HCT116 (cell line): ENCODE data around the gene PLEKHA5. TPM values are rescaled to one million over a fixed set of nuclear protein-coding genes. Genes with fewer than 3 reads are reported as not detected.

Experiments used
- ATAC-seq: fragments of 200-7000 bp; cut with Tn5 transposase; 2 replicates; pipeline ENCODE4 v1.9.1; 2020; ENCODE audit warnings: mild to moderate bottlenecking, moderate library complexity
- BruUV-seq: library from RNA; stranded (reverse); fragments of 400-500 nt; replicated peaks from 2 replicates; lab custom pipeline; 2021; lab: Mats Ljungman, UMichigan
- CTCF ChIA-PET: fragments of 300-600 bp; sonication (Branson Sonifier 250); formaldehyde crosslinking; loops from one replicate; lab custom pipeline; 2021; ENCODE audit warnings: antibody characterized with exemption; lab: Charles Lee
- POLR2A ChIA-PET: fragments of 300-600, 350-600 bp; sonication (Branson Sonifier 250); formaldehyde crosslinking; loops from one replicate; lab custom pipeline; 2021; ENCODE audit warnings: antibody characterized with exemption; lab: Charles Lee
- RAD21 ChIA-PET, 2 experiments: fragments of 300-600 bp; sonication (Branson Sonifier 250); formaldehyde crosslinking; loops; one replicate each; lab custom pipeline; 2023; ENCODE audit warnings: low total read pairs in 2 of 2; ENCODE audit not compliant: uncharacterized antibody in 2 of 2, unreplicated experiment in 2 of 2, low non-redundant PET in 1 of 2; lab: Charles Lee
- DNase-seq: peaks from one replicate; pipeline ENCODE4 v3.0.0-alpha.2; 2010; ENCODE audit warnings: low read depth, low spot score
- H2AFZ ChIP-seq: fragments of 200-600 bp; shearing (Covaris generic), sonication (generic); 2 replicates; pipeline ENCODE4 v1.6.1; 2017; ENCODE audit warnings: low read depth, mixed run types, mixed read lengths, antibody characterized with exemption, low read length; ENCODE audit not compliant: poor library complexity, severe bottlenecking
- H3K27ac ChIP-seq: 2 replicates; pipeline ENCODE4 v1.5.1; 2012; ENCODE audit warnings: low read depth, low read length
- H3K27me3 ChIP-seq: fragments of 200-600 bp; sonication (generic); 2 replicates; pipeline ENCODE4 v1.6.1; 2016; ENCODE audit warnings: mixed run types, low read length, mixed read lengths; ENCODE audit not compliant: insufficient read depth
- H3K36me3 ChIP-seq, 2 experiments: fragments of 200-500 bp in 1 of 2; fragments of 200-600 bp in 1 of 2; sonication (Bioruptor generic) in 1 of 2; sonication (generic) in 1 of 2; 2 replicates each; pipeline versions ENCODE4 v1.5.1 to v1.6.1; 2014 to 2016; ENCODE audit warnings: low read length in 2 of 2, inconsistent platforms in 1 of 2, mixed read lengths in 1 of 2, mixed run types in 1 of 2; ENCODE audit not compliant: insufficient read depth in 2 of 2, control insufficient read depth in 1 of 2
- H3K4me1 ChIP-seq, 2 experiments: fragments of 200-600 bp in 1 of 2; sonication (generic) in 1 of 2; 2 replicates each; pipeline versions ENCODE4 v1.5.1 to v1.6.1; 2012 to 2017; ENCODE audit warnings: low read length in 2 of 2, inconsistent platforms in 1 of 2, mild to moderate bottlenecking in 1 of 2, mixed read lengths in 1 of 2, mixed run types in 1 of 2, moderate library complexity in 1 of 2; ENCODE audit not compliant: insufficient read depth in 2 of 2, control insufficient read depth in 1 of 2
- H3K4me2 ChIP-seq: fragments of 200-600 bp; sonication (generic); 2 replicates; pipeline ENCODE4 v1.6.1; 2017; ENCODE audit warnings: mixed run types, low read length, mixed read lengths
- H3K4me3 ChIP-seq, 2 experiments: fragments of 200-600 bp in 1 of 2; sonication (generic) in 1 of 2; replicated peaks in 1 of 2; 2 replicates each; pipeline ENCODE4 v1.5.1; 2011 to 2016; ENCODE audit warnings: low read length in 2 of 2, control low read depth in 1 of 2, low read depth in 1 of 2, mild to moderate bottlenecking in 1 of 2, mixed read lengths in 1 of 2, mixed run types in 1 of 2
- H3K79me2 ChIP-seq: fragments of 200-600 bp; sonication (generic); 2 replicates; pipeline ENCODE4 v1.6.1; 2017; ENCODE audit warnings: mild to moderate bottlenecking, mixed run types, low read length, moderate library complexity, mixed read lengths; ENCODE audit not compliant: insufficient read depth
- H3K9ac ChIP-seq: fragments of 200-600 bp; sonication (generic); 2 replicates; pipeline ENCODE4 v1.6.1; 2016; ENCODE audit warnings: low read length, mixed read lengths
- H3K9me2 ChIP-seq: fragments of 200-600 bp; sonication (generic), shearing (Covaris generic); 2 replicates; pipeline ENCODE4 v1.6.1; 2017; ENCODE audit warnings: mixed run types, mild to moderate bottlenecking, moderate library complexity; ENCODE audit not compliant: insufficient read depth
- H3K9me3 ChIP-seq, 2 experiments: fragments of 200-500 bp in 1 of 2; fragments of 200-600 bp in 1 of 2; sonication (Bioruptor generic) in 1 of 2; sonication (generic) in 1 of 2; 2 replicates each; pipeline ENCODE4 v1.6.1; 2014 to 2017; ENCODE audit warnings: low read length in 2 of 2, mixed read lengths in 2 of 2, inconsistent platforms in 1 of 2, low read depth in 1 of 2, mild to moderate bottlenecking in 1 of 2, mixed run types in 1 of 2, moderate library complexity in 1 of 2; ENCODE audit not compliant: control insufficient read depth in 1 of 2, insufficient read depth in 1 of 2
- H4K20me1 ChIP-seq: fragments of 200-600 bp; sonication (generic), shearing (Covaris generic); 2 replicates; pipeline ENCODE4 v1.6.1; 2017; ENCODE audit warnings: mixed run types, mild to moderate bottlenecking, moderate library complexity; ENCODE audit not compliant: insufficient read depth
- CBX3 ChIP-seq: IDR thresholded peaks from 2 replicates; pipeline ENCODE4 v1.6.1; 2012; ENCODE audit warnings: low read depth
- EGR1 ChIP-seq: IDR thresholded peaks from 2 replicates; pipeline ENCODE4 v1.6.1; 2012; ENCODE audit warnings: low read depth
- ELF1 ChIP-seq: IDR thresholded peaks from 2 replicates; pipeline ENCODE4 v1.6.1; 2012; ENCODE audit warnings: low read depth, borderline replicate concordance
- EZH2 ChIP-seq: fragments of 200-600 bp; sonication (generic); IDR thresholded peaks from 2 replicates; pipeline ENCODE4 v1.6.1; 2017; ENCODE audit warnings: antibody characterized with exemption, mixed run types
- EZH2phosphoT487 ChIP-seq: fragments of 200-600 bp; IDR thresholded peaks from 2 replicates; pipeline ENCODE4 v1.6.1; 2018; ENCODE audit warnings: antibody characterized with exemption, borderline replicate concordance
- FOSL1 ChIP-seq: IDR thresholded peaks from 2 replicates; pipeline ENCODE4 v1.6.1; 2012; ENCODE audit warnings: low read depth
- JUND ChIP-seq: IDR thresholded peaks from 2 replicates; pipeline ENCODE4 v1.6.1; 2012
- POLR2A ChIP-seq: IDR thresholded peaks from 2 replicates; pipeline ENCODE4 v1.7.0; 2011; ENCODE audit warnings: borderline replicate concordance; ENCODE audit not compliant: insufficient read depth, insufficient read length; ENCODE audit errors: extremely low read depth
- POLR2AphosphoS5 ChIP-seq: IDR thresholded peaks from 2 replicates; pipeline ENCODE4 v1.6.1; 2011; ENCODE audit warnings: mild to moderate bottlenecking, low read depth, low read length, moderate library complexity
- RAD21 ChIP-seq: IDR thresholded peaks from 2 replicates; pipeline ENCODE4 v1.6.1; 2012; ENCODE audit warnings: low read depth, mild to moderate bottlenecking
- SIN3A ChIP-seq: IDR thresholded peaks from 2 replicates; pipeline ENCODE4 v1.6.1; 2012; ENCODE audit warnings: low read depth
- SP1 ChIP-seq: IDR thresholded peaks from 2 replicates; pipeline ENCODE4 v1.6.1; 2012; ENCODE audit warnings: low read depth
- TCF7L2 ChIP-seq: IDR thresholded peaks from 2 replicates; pipeline ENCODE4 v1.7.0; 2011; ENCODE audit warnings: borderline replicate concordance, inconsistent platforms; ENCODE audit not compliant: insufficient read depth, insufficient read length; ENCODE audit errors: extremely low read depth
- YY1 ChIP-seq: IDR thresholded peaks from 2 replicates; pipeline ENCODE4 v1.6.1; 2011; ENCODE audit warnings: low read length, low read depth, moderate library complexity, mild to moderate bottlenecking; ENCODE audit not compliant: insufficient replicate concordance; ENCODE audit errors: extremely low read depth
- ZFX ChIP-seq: fragments of 450-650 bp; IDR thresholded peaks from 2 replicates; pipeline ENCODE4 v1.6.1; 2017
- intact Hi-C: fragments of 100-400 bp; cut with micrococcal nuclease; formaldehyde crosslinking; loops from 2 replicates; pipeline ENCODE4 v1.10.0; 2022
- total RNA-seq: library from RNA; stranded (reverse); gene quantifications from one replicate; pipeline ENCODE4 v1.2.1, GENCODE V29; 2021; ENCODE audit not compliant: unreplicated experiment
- TF ChIP-seq, protein P1 (sequence below): IDR thresholded peaks from 2 replicates; pipeline ENCODE4 v1.6.1; 2011; ENCODE audit warnings: mild to moderate bottlenecking, low read length, moderate library complexity; ENCODE audit not compliant: insufficient replicate concordance; ENCODE audit errors: extremely low read depth
- TF ChIP-seq, protein P2 (sequence below): IDR thresholded peaks from 2 replicates; pipeline ENCODE4 v1.6.1; 2012

Gene PLEKHA5
- total RNA-seq, 1 experiment from 2014 or later = 18.9 TPM

- TF ChIP-seq, protein P1, sequence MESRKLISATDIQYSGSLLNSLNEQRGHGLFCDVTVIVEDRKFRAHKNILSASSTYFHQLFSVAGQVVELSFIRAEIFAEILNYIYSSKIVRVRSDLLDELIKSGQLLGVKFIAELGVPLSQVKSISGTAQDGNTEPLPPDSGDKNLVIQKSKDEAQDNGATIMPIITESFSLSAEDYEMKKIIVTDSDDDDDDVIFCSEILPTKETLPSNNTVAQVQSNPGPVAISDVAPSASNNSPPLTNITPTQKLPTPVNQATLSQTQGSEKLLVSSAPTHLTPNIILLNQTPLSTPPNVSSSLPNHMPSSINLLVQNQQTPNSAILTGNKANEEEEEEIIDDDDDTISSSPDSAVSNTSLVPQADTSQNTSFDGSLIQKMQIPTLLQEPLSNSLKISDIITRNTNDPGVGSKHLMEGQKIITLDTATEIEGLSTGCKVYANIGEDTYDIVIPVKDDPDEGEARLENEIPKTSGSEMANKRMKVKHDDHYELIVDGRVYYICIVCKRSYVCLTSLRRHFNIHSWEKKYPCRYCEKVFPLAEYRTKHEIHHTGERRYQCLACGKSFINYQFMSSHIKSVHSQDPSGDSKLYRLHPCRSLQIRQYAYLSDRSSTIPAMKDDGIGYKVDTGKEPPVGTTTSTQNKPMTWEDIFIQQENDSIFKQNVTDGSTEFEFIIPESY = no peak
- no peak for TF ChIP-seq JUND
- no peak for TF ChIP-seq POLR2A
- no peak for TF ChIP-seq FOSL1
- TF ChIP-seq ZFX = no peak
- no peak for TF ChIP-seq ELF1
- TF ChIP-seq, protein P2, sequence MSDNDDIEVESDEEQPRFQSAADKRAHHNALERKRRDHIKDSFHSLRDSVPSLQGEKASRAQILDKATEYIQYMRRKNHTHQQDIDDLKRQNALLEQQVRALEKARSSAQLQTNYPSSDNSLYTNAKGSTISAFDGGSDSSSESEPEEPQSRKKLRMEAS = no peak
- TF ChIP-seq RAD21 = no peak
- no peak for TF ChIP-seq EZH2
- TF ChIP-seq CBX3 = no peak
- TF ChIP-seq SP1 = no peak
Observed at GRCh38 chr12:19302100-19302640, 172.6 kb downstream of the PLEKHA5 start (continued).

GRCh38 chr12:19303496-19303895 lies 174.0 kb downstream of the PLEKHA5 start:
- CTCF ChIA-PET = no interaction called here
- no peaks in the 10 kb centered on the region for H3K79me2 ChIP-seq
- no peak overlapping the region for H3K27ac ChIP-seq
- POLR2A ChIA-PET = no interaction called here
- H3K4me1 ChIP-seq = peaks cover 6 to 11% of the 10 kb centered on the region in 2 experiments; a peak in 3 of 4 replicates
- H3K36me3 ChIP-seq = no peaks in the 10 kb centered on the region
- H3K27me3 ChIP-seq = no peaks in the 10 kb centered on the region
- H2AFZ ChIP-seq = no peak overlapping the region
- DNase-seq = no peak
- H3K4me3 ChIP-seq = no peak overlapping the region
- no TSS peak for BruUV-seq
- no peak overlapping the region for H3K9ac ChIP-seq
- no peak for ATAC-seq
- RAD21 ChIA-PET = no interaction called here
- no peak overlapping the region for H3K4me2 ChIP-seq
- no peaks in the 10 kb centered on the region for H3K9me2 ChIP-seq
- no peaks in the 10 kb centered on the region for H3K9me3 ChIP-seq
- H4K20me1 ChIP-seq = no peaks in the 10 kb centered on the region
- intact Hi-C loops = no loop called here
- TF ChIP-seq CBX3 (no peak), ELF1 (no peak), JUND (no peak), POLR2A (no peak), RAD21 (no peak), EGR1 (no peak), EZH2phosphoT487 (no peak), YY1 (no peak), FOSL1 (no peak), SIN3A (no peak), POLR2AphosphoS5 (no peak), TCF7L2 (no peak)
- TF ChIP-seq, protein P1 = no peak
- TF ChIP-seq, protein P2 = no peak
